GM19023 (cell line): ENCODE measurements around the gene KIRREL3.

Source experiments
- ATAC-seq: cut with Tn5 transposase; IDR thresholded peaks from one replicate; pipeline ENCODE4 v1.9.1; 2021; ENCODE audit warnings: mild to moderate bottlenecking, moderate library complexity; ENCODE audit not compliant: unreplicated experiment

KIRREL3 gene

GRCh38 chr11:126683766-126684728 lies 316.5 kb downstream of the KIRREL3 start:
- no peak for ATAC-seq

- ATAC-seq: no peak
Measured at GRCh38 chr11:126682590-126682989, 318.0 kb downstream of the KIRREL3 start.

- ATAC-seq: no peak
Measured at GRCh38 chr11:126680700-126681099, 319.9 kb downstream of the KIRREL3 start.

- no peak for ATAC-seq
Measured at GRCh38 chr11:126680131-126680530, 320.4 kb downstream of the KIRREL3 start.

GRCh38 chr11:126679033-126679432 lies 321.5 kb downstream of the KIRREL3 start:
- no peak for ATAC-seq

- no peak for ATAC-seq
Measured at GRCh38 chr11:126676536-126676935, 324.0 kb downstream of the KIRREL3 start.

GRCh38 chr11:126673319-126673718 lies 327.3 kb downstream of the KIRREL3 start:
- no peak for ATAC-seq

GRCh38 chr11:126669416-126669815 lies 331.2 kb downstream of the KIRREL3 start:
- ATAC-seq: no peak

- no peak for ATAC-seq
Measured at GRCh38 chr11:126664643-126665042, 335.9 kb downstream of the KIRREL3 start.

- ATAC-seq: no peak
Measured at GRCh38 chr11:126663749-126664592, 336.6 kb downstream of the KIRREL3 start.

- ATAC-seq: no peak
Measured at GRCh38 chr11:126662035-126662790, 338.4 kb downstream of the KIRREL3 start.

- no peak for ATAC-seq
Measured at GRCh38 chr11:126660761-126661425, 339.7 kb downstream of the KIRREL3 start.

- no peak for ATAC-seq
Measured at GRCh38 chr11:126660321-126660720, 340.2 kb downstream of the KIRREL3 start.

GRCh38 chr11:126658306-126659056 lies 342.1 kb downstream of the KIRREL3 start:
- ATAC-seq: no peak

- no peak for ATAC-seq
Measured at GRCh38 chr11:126655807-126656128, 344.8 kb downstream of the KIRREL3 start.

- no peak for ATAC-seq
Measured at GRCh38 chr11:126654886-126655806, 345.4 kb downstream of the KIRREL3 start.

- ATAC-seq: no peak
Measured at GRCh38 chr11:126653040-126653439, 347.5 kb downstream of the KIRREL3 start.

GRCh38 chr11:126647735-126648134 lies 352.8 kb downstream of the KIRREL3 start:
- ATAC-seq: no peak
